Suprapubic skin (tissue), 4 donors: Measurements from ENCODE around the gene PGPEP1.

Source experiments
- POLR2A ChIP-seq, 2 donors: fragments of 450-650 bp; IDR thresholded peaks; one replicate each; pipeline ENCODE4 v1.6.1; 2017; ENCODE audit warnings: antibody characterized with exemption in 2 of 2, mild to moderate bottlenecking in 2 of 2, moderate library complexity in 2 of 2
- POLR2AphosphoS5 ChIP-seq, 3 donors: sonication (generic); formaldehyde crosslinking; IDR thresholded peaks; one replicate each; pipeline ENCODE4 v1.6.1; 2017; ENCODE audit warnings: antibody characterized with exemption in 3 of 3
- TF ChIP-seq, protein P1 (sequence below), 2 donors: fragments of 200-600 bp in 1 of 2; fragments of 450-650 bp in 1 of 2; sonication (generic) in 1 of 2; IDR thresholded peaks; one replicate each; pipeline ENCODE4 v1.5.1; 2016 to 2019; ENCODE audit warnings: antibody characterized with exemption in 2 of 2, mild to moderate bottlenecking in 1 of 2, moderate library complexity in 1 of 2

GRCh38 chr19:18312092-18312534, 28.3 kb upstream of the PGPEP1 start:
- TF ChIP-seq POLR2A (IDR thresholded peaks at IDR 0.05), result no peak
- no peak for TF ChIP-seq POLR2AphosphoS5 (IDR thresholded peaks at IDR 0.05)
- TF ChIP-seq, protein P1, sequence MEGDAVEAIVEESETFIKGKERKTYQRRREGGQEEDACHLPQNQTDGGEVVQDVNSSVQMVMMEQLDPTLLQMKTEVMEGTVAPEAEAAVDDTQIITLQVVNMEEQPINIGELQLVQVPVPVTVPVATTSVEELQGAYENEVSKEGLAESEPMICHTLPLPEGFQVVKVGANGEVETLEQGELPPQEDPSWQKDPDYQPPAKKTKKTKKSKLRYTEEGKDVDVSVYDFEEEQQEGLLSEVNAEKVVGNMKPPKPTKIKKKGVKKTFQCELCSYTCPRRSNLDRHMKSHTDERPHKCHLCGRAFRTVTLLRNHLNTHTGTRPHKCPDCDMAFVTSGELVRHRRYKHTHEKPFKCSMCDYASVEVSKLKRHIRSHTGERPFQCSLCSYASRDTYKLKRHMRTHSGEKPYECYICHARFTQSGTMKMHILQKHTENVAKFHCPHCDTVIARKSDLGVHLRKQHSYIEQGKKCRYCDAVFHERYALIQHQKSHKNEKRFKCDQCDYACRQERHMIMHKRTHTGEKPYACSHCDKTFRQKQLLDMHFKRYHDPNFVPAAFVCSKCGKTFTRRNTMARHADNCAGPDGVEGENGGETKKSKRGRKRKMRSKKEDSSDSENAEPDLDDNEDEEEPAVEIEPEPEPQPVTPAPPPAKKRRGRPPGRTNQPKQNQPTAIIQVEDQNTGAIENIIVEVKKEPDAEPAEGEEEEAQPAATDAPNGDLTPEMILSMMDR (IDR thresholded peaks at IDR 0.05), result no peak
